HG03196 (cell line): ENCODE data around the gene TSHZ3.

Experiments used
- ATAC-seq: cut with Tn5 transposase; IDR thresholded peaks from one replicate; pipeline ENCODE4 v1.9.1; 2021; ENCODE audit not compliant: unreplicated experiment

The TSHZ3 gene

GRCh38 chr19:31290931-31291590 is 58.2 kb downstream of the TSHZ3 start:
- ATAC-seq, result no peak

GRCh38 chr19:31289976-31290375 is 59.3 kb downstream of the TSHZ3 start:
- no peak for ATAC-seq

GRCh38 chr19:31289381-31289880 is 59.8 kb downstream of the TSHZ3 start:
- ATAC-seq, result no peak

GRCh38 chr19:31286491-31286890 is 62.7 kb downstream of the TSHZ3 start:
- ATAC-seq, result no peak

GRCh38 chr19:31285744-31286143 is 63.5 kb downstream of the TSHZ3 start:
- ATAC-seq, result no peak

- ATAC-seq, result no peak
These were observed 64.6 kb downstream of the TSHZ3 start for GRCh38 chr19:31284621-31285020.

GRCh38 chr19:31283701-31284100 is 65.5 kb downstream of the TSHZ3 start:
- no peak for ATAC-seq

DNA sequence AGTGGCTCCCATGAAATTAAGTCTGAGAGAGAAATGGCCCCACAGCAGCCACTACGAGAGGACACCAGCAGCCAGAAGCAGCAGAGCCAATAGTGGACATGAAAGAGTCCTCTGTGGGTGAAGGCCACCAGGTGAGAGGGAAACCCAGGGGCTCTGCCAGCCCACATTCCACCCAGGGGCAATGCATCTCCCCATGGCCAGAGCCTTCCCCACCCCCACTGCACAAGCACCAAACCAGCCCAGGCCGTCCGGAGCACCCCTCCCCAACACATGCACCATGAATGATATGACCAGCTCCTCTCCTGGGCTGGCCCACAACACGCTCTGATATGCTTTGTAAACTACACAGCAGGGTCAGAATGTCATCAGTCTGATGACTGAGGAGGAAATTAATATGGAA is 66.9 kb downstream of the TSHZ3 start:
- no peak for ATAC-seq

GRCh38 chr19:31280287-31281006 is 68.8 kb downstream of the TSHZ3 start:
- ATAC-seq, result no peak

- ATAC-seq, result no peak
These were observed 69.8 kb downstream of the TSHZ3 start for GRCh38 chr19:31279436-31279765.

GRCh38 chr19:31278555-31279435 is 70.4 kb downstream of the TSHZ3 start:
- ATAC-seq, result no peak

GRCh38 chr19:31277516-31277915 is 71.7 kb downstream of the TSHZ3 start:
- no peak for ATAC-seq

- no peak for ATAC-seq
These were observed 72.4 kb downstream of the TSHZ3 start for GRCh38 chr19:31276831-31277230.

DNA sequence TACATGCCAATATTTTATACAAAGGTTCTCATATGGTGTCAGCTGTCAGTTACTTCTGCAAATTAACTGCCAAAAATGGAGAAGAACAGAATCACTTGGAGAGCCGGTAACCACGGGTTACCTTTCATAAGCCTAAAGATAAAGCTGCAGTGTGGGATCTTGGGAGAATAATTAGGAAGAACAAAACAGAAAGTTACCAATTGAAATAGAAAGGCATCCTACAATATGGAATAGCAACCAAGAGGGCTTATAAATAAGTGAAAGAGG is 74.2 kb downstream of the TSHZ3 start:
- no peak for ATAC-seq

DNA sequence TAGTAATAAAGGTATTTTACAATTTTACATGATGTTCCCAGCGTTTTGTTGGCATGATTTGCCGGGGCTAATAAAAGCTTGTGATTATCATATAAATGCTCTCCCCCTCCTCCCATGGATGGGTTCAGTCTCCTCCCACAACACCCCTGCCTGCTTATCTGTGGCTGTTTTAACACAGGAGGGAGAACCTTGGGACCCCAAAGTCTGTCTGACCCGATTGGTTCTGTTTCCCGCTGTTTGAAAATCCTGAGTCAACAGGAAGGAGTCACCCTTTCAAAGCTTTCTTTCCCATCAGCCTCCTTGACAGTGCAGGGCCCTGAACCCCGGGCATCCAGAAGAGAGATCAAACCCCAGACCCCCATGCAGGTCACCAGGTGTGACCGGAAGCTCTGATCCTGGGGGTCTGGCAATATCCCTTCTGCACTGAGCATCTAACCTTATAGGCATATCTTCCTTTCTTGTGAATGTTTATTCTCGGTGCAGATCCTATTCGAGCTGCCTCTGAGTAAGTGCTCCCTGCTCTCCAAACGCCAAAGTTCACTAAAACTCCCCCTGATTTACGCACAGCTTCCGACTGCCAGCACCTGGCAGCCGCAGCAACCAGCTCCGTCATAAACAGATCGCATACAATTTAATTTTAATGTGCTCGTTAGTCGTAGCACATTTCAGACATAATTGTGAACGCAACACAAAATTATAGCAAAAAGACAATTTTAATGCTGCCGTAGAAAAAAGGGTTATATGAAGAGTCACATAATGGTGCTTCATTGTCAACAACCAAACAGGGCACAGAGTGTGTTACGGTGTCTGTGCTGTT is 74.8 kb downstream of the TSHZ3 start:
- no peak for ATAC-seq

- ATAC-seq, result no peak
These were observed 76.6 kb downstream of the TSHZ3 start for GRCh38 chr19:31272583-31273106.

DNA sequence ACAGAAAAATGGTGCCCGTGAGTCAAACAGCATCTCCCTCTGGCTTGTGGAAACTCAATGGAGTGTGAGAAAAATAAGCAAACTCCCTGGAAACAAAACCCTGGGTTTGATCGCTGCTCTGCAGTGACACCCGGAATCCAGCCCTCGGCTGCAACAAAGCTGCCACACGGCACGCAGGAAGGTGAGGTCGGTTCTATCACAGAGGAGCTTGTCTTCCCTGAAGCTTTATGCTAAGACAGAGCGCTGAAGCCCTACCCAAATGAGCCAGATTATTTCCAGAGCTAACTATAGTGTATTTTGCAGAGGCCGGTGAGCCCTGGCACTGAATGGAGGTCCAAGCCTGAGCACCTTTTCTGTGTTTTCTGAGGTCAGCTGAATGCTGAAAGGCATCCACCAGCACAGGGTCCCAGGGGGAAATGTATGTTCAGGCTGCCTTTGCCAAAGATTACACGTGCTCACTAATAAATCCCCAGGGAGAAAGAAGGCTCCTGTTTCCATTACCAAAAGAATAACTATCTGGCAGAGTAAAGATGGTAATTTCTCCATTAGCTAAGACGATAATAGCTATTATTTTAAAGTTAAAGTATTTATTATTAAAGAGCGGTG is 77.8 kb downstream of the TSHZ3 start:
- ATAC-seq, result no peak

- ATAC-seq, result no peak
These were observed 78.3 kb downstream of the TSHZ3 start for GRCh38 chr19:31270897-31271296.

DNA sequence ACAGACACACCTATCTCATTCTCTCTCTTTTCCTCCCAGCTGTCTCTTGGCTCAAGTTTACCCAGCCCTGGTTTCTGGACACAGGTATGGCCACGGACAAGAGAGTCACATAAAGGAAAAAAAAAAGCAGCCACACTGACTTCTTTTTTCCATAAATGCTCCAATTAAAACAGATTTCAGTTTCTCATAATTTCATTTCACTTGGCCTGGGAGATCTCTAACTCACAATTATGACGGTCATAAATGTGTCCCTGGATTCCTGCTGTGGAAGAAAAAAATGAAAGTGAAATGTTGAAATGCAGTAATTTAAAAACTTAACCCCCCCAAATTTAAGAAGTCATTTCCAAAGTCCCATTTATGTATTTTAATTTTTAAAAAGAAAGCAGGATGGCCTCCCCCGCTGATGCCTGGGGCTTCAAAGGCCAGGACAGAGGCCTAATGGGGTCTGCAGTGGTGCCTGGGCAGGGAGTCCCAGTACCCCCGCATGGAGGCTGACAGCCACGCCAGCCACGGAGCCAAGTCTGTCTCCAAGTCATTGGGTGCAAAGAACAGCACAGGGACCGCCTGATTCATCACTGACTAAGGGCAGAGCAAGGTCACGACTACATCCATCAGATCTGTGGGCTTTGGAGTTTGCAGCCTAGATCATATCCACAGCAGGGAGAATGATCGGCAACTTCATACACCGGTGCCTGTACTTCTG is 79.7 kb downstream of the TSHZ3 start:
- no peak for ATAC-seq
